Measurements from ENCODE around the gene CEP97.

CEP97 gene

DNA sequence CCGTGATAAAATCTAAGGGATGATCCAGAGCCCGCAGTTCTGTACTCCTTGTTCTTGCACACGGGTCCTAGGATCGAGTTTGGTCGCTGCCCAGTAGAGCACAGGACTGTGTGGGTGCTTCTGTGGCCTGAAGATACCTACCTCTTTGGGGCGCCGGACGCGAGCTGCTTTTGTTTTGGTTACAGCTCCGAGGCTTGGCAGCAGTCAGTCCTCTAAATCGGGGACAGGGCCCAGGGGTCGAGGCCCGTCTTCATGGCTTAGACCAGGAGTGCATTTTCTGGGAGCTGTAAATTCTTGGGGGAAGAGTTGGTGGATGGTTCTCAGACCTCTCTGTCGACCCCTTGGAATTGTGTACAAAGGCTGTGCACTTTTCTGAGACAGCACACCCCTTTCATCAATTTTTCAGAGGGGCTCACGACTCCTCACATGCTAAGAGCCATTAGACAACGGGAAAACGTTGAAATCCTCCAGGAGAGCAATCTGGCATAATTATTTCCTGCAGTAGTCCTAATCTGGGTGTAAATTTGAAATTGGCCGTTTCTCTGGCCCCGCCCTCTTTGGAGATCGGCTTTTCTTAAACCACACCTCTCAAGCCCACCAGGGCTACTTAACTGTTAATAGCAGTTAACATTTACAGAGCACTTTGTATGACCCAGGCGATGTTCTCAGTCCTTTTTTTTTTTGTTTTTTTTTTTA is 928 bp downstream of the CEP97 start:
- H3K36me3 ChIP-seq (ENCODE audit: control insufficient read depth in 2 of 2, insufficient read depth in 1 of 2, low read length in 2 of 2): peaks cover 19 to 36% of the 10 kb centered on the region in 2 experiments
- peak overlapping the region; percentile 70 for H3K4me3 ChIP-seq (ENCODE audit: low read depth, low read length)
- no peaks in the 10 kb centered on the region for H3K4me1 ChIP-seq (ENCODE audit: control insufficient read depth, insufficient read depth, low read length)
- H3K27ac ChIP-seq (ENCODE audit: extremely low read depth, low read depth, low read length): no peak overlapping the region; the same call in 1 of the 2 replicates
- ChIA-PET CTCF (no interaction called here), POLR2A (interaction anchor here (1.3 kb wide), 3 partner anchors 38 to 49 kb away, joined by 5 to 11 read pairs (median 8); partner anchors contain the start of gene RPL24)
- TF ChIP-seq GFI1B (tag by site-specific recombination; IDR thresholded peaks at IDR 0.05) (no peak), ZNF112 (tag by site-specific recombination; IDR thresholded peaks at IDR 0.05) (no peak), ZBTB20 (tag by site-specific recombination; IDR thresholded peaks at IDR 0.05) (peak; percentile 45), GLI2 (tag by site-specific recombination; IDR thresholded peaks at IDR 0.05; ENCODE audit: borderline replicate concordance, low read depth) (no peak), ZNF394 (tag by site-specific recombination; IDR thresholded peaks at IDR 0.05; ENCODE audit: borderline replicate concordance) (no peak), ZNF2 (tag by site-specific recombination; IDR thresholded peaks at IDR 0.05) (no peak), KLF7 (tag by site-specific recombination; IDR thresholded peaks at IDR 0.05; ENCODE audit: borderline replicate concordance) (no peak), ZNF311 (tag by site-specific recombination; IDR thresholded peaks at IDR 0.05; ENCODE audit: borderline replicate concordance) (no peak), ZNF335 (tag by site-specific recombination; conservative IDR thresholded peaks at IDR 0.05) (peak; percentile 64)
- TF ChIP-seq, protein P1, sequence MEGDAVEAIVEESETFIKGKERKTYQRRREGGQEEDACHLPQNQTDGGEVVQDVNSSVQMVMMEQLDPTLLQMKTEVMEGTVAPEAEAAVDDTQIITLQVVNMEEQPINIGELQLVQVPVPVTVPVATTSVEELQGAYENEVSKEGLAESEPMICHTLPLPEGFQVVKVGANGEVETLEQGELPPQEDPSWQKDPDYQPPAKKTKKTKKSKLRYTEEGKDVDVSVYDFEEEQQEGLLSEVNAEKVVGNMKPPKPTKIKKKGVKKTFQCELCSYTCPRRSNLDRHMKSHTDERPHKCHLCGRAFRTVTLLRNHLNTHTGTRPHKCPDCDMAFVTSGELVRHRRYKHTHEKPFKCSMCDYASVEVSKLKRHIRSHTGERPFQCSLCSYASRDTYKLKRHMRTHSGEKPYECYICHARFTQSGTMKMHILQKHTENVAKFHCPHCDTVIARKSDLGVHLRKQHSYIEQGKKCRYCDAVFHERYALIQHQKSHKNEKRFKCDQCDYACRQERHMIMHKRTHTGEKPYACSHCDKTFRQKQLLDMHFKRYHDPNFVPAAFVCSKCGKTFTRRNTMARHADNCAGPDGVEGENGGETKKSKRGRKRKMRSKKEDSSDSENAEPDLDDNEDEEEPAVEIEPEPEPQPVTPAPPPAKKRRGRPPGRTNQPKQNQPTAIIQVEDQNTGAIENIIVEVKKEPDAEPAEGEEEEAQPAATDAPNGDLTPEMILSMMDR (tag by site-specific recombination; IDR thresholded peaks at IDR 0.05): no peak
- H3K9me3 ChIP-seq (ENCODE audit: control insufficient read depth, insufficient read depth, low read depth, low read length): no peaks in the 10 kb centered on the region

DNA sequence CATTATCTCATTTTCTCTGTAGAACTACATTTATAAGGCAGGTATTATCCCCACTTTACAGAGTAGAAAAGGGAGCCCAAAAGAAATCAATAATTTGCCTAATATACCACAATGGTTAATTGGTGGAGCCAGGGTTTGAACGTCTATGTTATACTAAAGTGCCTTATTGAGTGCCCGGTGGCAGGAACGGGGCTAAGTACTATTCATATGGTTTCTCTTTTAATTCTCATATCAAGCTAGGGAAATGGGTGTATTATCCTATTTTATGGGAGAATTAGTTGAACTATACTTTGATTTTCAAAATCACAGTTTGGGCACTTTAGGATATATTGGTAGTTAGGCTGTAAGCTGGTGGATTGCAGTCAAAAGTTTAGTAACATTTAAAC is 1.5 kb downstream of the CEP97 start:
- ChIA-PET CTCF (no interaction called here), POLR2A (no interaction called here)
- H3K27ac ChIP-seq (ENCODE audit: extremely low read depth, low read depth, low read length): no peak overlapping the region
- TF ChIP-seq PRDM1 (tag by site-specific recombination; IDR thresholded peaks at IDR 0.05) (no peak), GLIS1 (tag by site-specific recombination; IDR thresholded peaks at IDR 0.05) (no peak), ZNF843 (tag by site-specific recombination; IDR thresholded peaks at IDR 0.05) (no peak)
- TF ChIP-seq, protein P2, sequence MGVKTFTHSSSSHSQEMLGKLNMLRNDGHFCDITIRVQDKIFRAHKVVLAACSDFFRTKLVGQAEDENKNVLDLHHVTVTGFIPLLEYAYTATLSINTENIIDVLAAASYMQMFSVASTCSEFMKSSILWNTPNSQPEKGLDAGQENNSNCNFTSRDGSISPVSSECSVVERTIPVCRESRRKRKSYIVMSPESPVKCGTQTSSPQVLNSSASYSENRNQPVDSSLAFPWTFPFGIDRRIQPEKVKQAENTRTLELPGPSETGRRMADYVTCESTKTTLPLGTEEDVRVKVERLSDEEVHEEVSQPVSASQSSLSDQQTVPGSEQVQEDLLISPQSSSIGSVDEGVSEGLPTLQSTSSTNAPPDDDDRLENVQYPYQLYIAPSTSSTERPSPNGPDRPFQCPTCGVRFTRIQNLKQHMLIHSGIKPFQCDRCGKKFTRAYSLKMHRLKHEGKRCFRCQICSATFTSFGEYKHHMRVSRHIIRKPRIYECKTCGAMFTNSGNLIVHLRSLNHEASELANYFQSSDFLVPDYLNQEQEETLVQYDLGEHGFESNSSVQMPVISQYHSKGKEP (tag by site-specific recombination; IDR thresholded peaks at IDR 0.05): no peak
- TF ChIP-seq, protein P3, sequence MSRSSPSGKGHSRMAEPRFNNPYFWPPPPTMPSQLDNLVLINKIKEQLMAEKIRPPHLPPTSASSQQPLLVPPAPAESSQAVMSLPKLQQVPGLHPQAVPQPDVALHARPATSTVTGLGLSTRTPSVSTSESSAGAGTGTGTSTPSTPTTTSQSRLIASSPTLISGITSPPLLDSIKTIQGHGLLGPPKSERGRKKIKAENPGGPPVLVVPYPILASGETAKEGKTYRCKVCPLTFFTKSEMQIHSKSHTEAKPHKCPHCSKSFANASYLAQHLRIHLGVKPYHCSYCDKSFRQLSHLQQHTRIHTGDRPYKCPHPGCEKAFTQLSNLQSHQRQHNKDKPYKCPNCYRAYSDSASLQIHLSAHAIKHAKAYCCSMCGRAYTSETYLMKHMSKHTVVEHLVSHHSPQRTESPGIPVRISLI (tag by site-specific recombination; IDR thresholded peaks at IDR 0.05): no peak
- H3K4me1 ChIP-seq (ENCODE audit: control insufficient read depth, insufficient read depth, low read length): no peaks in the 10 kb centered on the region
- H3K36me3 ChIP-seq (ENCODE audit: control insufficient read depth in 2 of 2, insufficient read depth in 1 of 2, low read length in 2 of 2): peaks cover 24 to 42% of the 10 kb centered on the region in 2 experiments
- no peaks in the 10 kb centered on the region for H3K9me3 ChIP-seq (ENCODE audit: control insufficient read depth, insufficient read depth, low read depth, low read length)
- peak overlapping the region; percentile 70; the same call in 1 of the 2 replicates for H3K4me3 ChIP-seq (ENCODE audit: low read depth, low read length)

DNA sequence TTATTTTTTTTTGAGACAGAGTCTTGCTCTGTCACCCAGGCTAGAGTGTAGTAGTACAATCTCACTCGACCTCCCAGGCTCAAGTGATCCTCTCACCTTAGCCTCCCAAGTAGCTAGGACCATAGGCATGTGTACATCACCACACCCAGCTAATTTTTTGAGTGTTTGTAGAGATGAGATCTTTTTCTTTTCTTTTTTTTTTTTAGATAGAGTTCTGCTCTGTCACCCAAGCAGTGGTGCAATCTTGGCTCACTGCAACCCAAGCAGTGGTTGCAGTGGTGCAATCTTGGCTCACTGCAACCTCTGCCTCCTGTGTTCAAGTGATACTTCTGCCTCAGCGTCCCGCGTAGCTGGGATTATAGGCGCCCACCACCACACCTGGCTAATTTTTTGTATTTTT is 5.2 kb downstream of the CEP97 start:
- peaks cover 41 to 75% of the 10 kb centered on the region in 2 experiments for H3K36me3 ChIP-seq (ENCODE audit: control insufficient read depth in 2 of 2, insufficient read depth in 1 of 2, low read length in 2 of 2)
- H3K4me1 ChIP-seq (ENCODE audit: control insufficient read depth, insufficient read depth, low read length): no peaks in the 10 kb centered on the region
- ChIA-PET POLR2A (no interaction called here), CTCF (no interaction called here)
- no peak overlapping the region for H3K4me3 ChIP-seq (ENCODE audit: low read depth, low read length)
- H3K27ac ChIP-seq (ENCODE audit: extremely low read depth, low read depth, low read length): no peak overlapping the region
- H3K9me3 ChIP-seq (ENCODE audit: control insufficient read depth, insufficient read depth, low read depth, low read length): no peaks in the 10 kb centered on the region
- TF ChIP-seq, protein P4, sequence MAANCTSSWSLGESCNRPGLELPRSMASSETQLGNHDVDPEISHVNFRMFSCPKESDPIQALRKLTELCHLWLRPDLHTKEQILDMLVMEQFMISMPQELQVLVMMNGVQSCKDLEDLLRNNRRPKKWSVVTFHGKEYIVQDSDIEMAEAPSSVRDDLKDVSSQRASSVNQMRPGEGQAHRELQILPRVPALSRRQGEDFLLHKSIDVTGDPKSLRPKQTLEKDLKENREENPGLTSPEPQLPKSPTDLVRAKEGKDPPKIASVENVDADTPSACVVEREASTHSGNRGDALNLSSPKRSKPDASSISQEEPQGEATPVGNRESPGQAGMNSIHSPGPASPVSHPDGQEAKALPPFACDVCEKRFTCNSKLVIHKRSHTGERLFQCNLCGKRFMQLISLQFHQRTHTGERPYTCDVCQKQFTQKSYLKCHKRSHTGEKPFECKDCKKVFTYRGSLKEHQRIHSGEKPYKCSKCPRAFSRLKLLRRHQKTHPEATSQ (tag by site-specific recombination; IDR thresholded peaks at IDR 0.05): no peak
- TF ChIP-seq, protein P5, sequence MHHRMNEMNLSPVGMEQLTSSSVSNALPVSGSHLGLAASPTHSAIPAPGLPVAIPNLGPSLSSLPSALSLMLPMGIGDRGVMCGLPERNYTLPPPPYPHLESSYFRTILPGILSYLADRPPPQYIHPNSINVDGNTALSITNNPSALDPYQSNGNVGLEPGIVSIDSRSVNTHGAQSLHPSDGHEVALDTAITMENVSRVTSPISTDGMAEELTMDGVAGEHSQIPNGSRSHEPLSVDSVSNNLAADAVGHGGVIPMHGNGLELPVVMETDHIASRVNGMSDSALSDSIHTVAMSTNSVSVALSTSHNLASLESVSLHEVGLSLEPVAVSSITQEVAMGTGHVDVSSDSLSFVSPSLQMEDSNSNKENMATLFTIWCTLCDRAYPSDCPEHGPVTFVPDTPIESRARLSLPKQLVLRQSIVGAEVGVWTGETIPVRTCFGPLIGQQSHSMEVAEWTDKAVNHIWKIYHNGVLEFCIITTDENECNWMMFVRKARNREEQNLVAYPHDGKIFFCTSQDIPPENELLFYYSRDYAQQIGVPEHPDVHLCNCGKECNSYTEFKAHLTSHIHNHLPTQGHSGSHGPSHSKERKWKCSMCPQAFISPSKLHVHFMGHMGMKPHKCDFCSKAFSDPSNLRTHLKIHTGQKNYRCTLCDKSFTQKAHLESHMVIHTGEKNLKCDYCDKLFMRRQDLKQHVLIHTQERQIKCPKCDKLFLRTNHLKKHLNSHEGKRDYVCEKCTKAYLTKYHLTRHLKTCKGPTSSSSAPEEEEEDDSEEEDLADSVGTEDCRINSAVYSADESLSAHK (tag by site-specific recombination; IDR thresholded peaks at IDR 0.05): no peak
- TF ChIP-seq, protein P6, sequence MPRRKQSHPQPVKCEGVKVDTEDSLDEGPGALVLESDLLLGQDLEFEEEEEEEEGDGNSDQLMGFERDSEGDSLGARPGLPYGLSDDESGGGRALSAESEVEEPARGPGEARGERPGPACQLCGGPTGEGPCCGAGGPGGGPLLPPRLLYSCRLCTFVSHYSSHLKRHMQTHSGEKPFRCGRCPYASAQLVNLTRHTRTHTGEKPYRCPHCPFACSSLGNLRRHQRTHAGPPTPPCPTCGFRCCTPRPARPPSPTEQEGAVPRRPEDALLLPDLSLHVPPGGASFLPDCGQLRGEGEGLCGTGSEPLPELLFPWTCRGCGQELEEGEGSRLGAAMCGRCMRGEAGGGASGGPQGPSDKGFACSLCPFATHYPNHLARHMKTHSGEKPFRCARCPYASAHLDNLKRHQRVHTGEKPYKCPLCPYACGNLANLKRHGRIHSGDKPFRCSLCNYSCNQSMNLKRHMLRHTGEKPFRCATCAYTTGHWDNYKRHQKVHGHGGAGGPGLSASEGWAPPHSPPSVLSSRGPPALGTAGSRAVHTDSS (tag by site-specific recombination; IDR thresholded peaks at IDR 0.05): no peak
- TF ChIP-seq, protein P7, sequence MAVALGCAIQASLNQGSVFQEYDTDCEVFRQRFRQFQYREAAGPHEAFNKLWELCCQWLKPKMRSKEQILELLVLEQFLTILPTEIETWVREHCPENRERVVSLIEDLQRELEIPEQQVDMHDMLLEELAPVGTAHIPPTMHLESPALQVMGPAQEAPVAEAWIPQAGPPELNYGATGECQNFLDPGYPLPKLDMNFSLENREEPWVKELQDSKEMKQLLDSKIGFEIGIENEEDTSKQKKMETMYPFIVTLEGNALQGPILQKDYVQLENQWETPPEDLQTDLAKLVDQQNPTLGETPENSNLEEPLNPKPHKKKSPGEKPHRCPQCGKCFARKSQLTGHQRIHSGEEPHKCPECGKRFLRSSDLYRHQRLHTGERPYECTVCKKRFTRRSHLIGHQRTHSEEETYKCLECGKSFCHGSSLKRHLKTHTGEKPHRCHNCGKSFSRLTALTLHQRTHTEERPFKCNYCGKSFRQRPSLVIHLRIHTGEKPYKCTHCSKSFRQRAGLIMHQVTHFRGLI (tag by site-specific recombination; IDR thresholded peaks at IDR 0.05): no peak

Measured in HEK293 (cell line).